Measurements from ENCODE around the gene ATP9B. TPM values are rescaled to one million over a fixed set of nuclear protein-coding genes. Genes with fewer than 3 reads are reported as not detected.

The ATP9B gene
- total RNA-seq, 1 experiment from 2014 or later: 17.8 TPM

GRCh38 chr18:79394534-79395307 is 325.5 kb downstream of the ATP9B start:
- Histone ChIP-seq H4K20me1 (ENCODE audit: insufficient read depth) (no peaks in the 10 kb centered on the region), H3K9me2 (ENCODE audit: insufficient read depth) (no peaks in the 10 kb centered on the region), H3K9me3 (ENCODE audit: control insufficient read depth in 1 of 2, insufficient read depth in 1 of 2, low read depth in 1 of 2, low read length in 2 of 2) (no peaks in the 10 kb centered on the region), H3K4me3 (replicated peaks in 1 of 2; ENCODE audit: low read depth in 1 of 2, low read length in 2 of 2) (peak overlapping the region; percentile 43 to 59), H3K4me1 (ENCODE audit: control insufficient read depth in 1 of 2, insufficient read depth in 2 of 2, low read length in 2 of 2) (peaks cover 10 to 33% of the 10 kb centered on the region in 2 experiments; a peak in 3 of 4 replicates), H3K27ac (ENCODE audit: low read depth, low read length) (peak overlapping the region; percentile 71), H2AFZ (ENCODE audit: low read depth, low read length, poor library complexity, severe bottlenecking) (peak overlapping the region; percentile 74), H3K4me2 (ENCODE audit: low read length) (peak overlapping the region; percentile 87), H3K79me2 (ENCODE audit: insufficient read depth, low read length) (no peaks in the 10 kb centered on the region; the same call in 1 of the 2 replicates), H3K36me3 (ENCODE audit: control insufficient read depth in 1 of 2, insufficient read depth in 2 of 2, low read length in 2 of 2) (no peaks in the 10 kb centered on the region), H3K27me3 (ENCODE audit: insufficient read depth, low read length) (no peaks in the 10 kb centered on the region), H3K9ac (ENCODE audit: low read length) (peak overlapping the region; percentile 77)
- ATAC-seq: peak; percentile 55
- intact Hi-C loops (cut with micrococcal nuclease): no loop called here
- TF ChIP-seq ZFX (IDR thresholded peaks at IDR 0.05): peak; percentile 70
- TF ChIP-seq CTCF (IDR thresholded peaks at IDR 0.05 in 2 of 3, conservative IDR thresholded peaks at IDR 0.05 in 1 of 3; ENCODE audit: borderline replicate concordance in 1 of 3, insufficient read depth in 1 of 3, low read depth in 2 of 3, low read length in 2 of 3): 0 out of 6 replicates have a peak, but pooled peaks of 1 of the 3 experiments have one; percentile 6
- TF ChIP-seq EZH2 (IDR thresholded peaks at IDR 0.05): no peak
- no peak for TF ChIP-seq POLR2AphosphoS5 (IDR thresholded peaks at IDR 0.05; ENCODE audit: low read depth, low read length)
- TF ChIP-seq ELF1 (IDR thresholded peaks at IDR 0.05; ENCODE audit: borderline replicate concordance, low read depth): no peak
- no peak for TF ChIP-seq SIN3A (IDR thresholded peaks at IDR 0.05; ENCODE audit: low read depth)
- TF ChIP-seq ZNF274 (IDR thresholded peaks at IDR 0.05; ENCODE audit: low read depth, low read length): no peak
- no peak for DNase-seq (ENCODE audit: low read depth, low spot score)
- no TSS peak for BruUV-seq (replicated peaks)
- CTCF ChIA-PET: no interaction called here
- POLR2A ChIA-PET: no interaction called here
- RAD21 ChIA-PET (ENCODE audit: low non-redundant PET in 1 of 2, low total read pairs in 2 of 2, uncharacterized antibody in 2 of 2, unreplicated experiment in 2 of 2): no interaction called here

Measured in HCT116 (cell line).